DND-41 (cell line): Measurements from ENCODE around the gene TAF6L.

Experiments
- ATAC-seq: fragments of 200-7000 bp; cut with Tn5 transposase; 3 replicates; pipeline ENCODE4 v1.9.1; 2021; ENCODE audit warnings: low read depth; ENCODE audit not compliant: insufficient read depth
- DNase-seq: peaks from one replicate; pipeline ENCODE4 v3.0.0-alpha.2; 2020
- H2AFZ ChIP-seq: 2 replicates; pipeline ENCODE4 v1.6.0; 2012; ENCODE audit warnings: low read depth, low read length
- H3K27ac ChIP-seq: 2 replicates; pipeline ENCODE4 v1.5.1; 2012; ENCODE audit warnings: low read length, inconsistent platforms
- H3K27me3 ChIP-seq: fragments of 200-600 bp; sonication (generic); 2 replicates; pipeline ENCODE4 v1.6.0; 2012; ENCODE audit warnings: low read length, mild to moderate bottlenecking, inconsistent platforms; ENCODE audit not compliant: insufficient read depth, poor library complexity
- H3K36me3 ChIP-seq: 2 replicates; pipeline ENCODE4 v1.5.1; 2012; ENCODE audit warnings: low read length, inconsistent platforms; ENCODE audit not compliant: insufficient read depth
- H3K4me1 ChIP-seq: 2 replicates; pipeline ENCODE4 v1.5.1; 2012; ENCODE audit warnings: mild to moderate bottlenecking, low read length; ENCODE audit not compliant: insufficient read depth
- H3K4me2 ChIP-seq: 2 replicates; pipeline ENCODE4 v1.6.0; 2012; ENCODE audit warnings: mild to moderate bottlenecking, moderate library complexity, low read length, inconsistent platforms; ENCODE audit not compliant: insufficient read depth
- H3K4me3 ChIP-seq, 2 experiments: fragments of 200-600 bp in 1 of 2; shearing (Covaris generic) in 1 of 2; 2 replicates each; pipeline ENCODE4 v1.5.1; 2012 to 2016; ENCODE audit warnings: inconsistent platforms in 2 of 2, low read length in 2 of 2, mild to moderate bottlenecking in 2 of 2, low read depth in 1 of 2, moderate library complexity in 1 of 2
- H3K79me2 ChIP-seq: 2 replicates; pipeline ENCODE4 v1.6.0; 2012; ENCODE audit warnings: low read length, inconsistent platforms; ENCODE audit not compliant: insufficient read depth
- H3K9ac ChIP-seq: 2 replicates; pipeline ENCODE4 v1.6.0; 2012; ENCODE audit warnings: low read depth, mild to moderate bottlenecking, inconsistent platforms, low read length, moderate library complexity
- H3K9me3 ChIP-seq: 2 replicates; pipeline ENCODE4 v1.5.1; 2012; ENCODE audit warnings: low read length, moderate library complexity, mild to moderate bottlenecking, inconsistent platforms; ENCODE audit not compliant: insufficient read depth, severe bottlenecking
- H4K20me1 ChIP-seq: 2 replicates; pipeline ENCODE4 v1.6.0; 2012; ENCODE audit warnings: low read length; ENCODE audit not compliant: insufficient read depth
- EZH2 ChIP-seq: IDR thresholded peaks from 3 replicates; pipeline ENCODE4 v1.6.1; 2012; ENCODE audit warnings: borderline replicate concordance, low read depth, mild to moderate bottlenecking, moderate library complexity, low read length, inconsistent platforms; ENCODE audit not compliant: severe bottlenecking
- TF ChIP-seq, protein P1 (sequence below): IDR thresholded peaks from 2 replicates; pipeline ENCODE4 v1.5.1; 2012; ENCODE audit warnings: borderline replicate concordance, low read length, moderate library complexity, mild to moderate bottlenecking; ENCODE audit not compliant: poor library complexity, severe bottlenecking; ENCODE audit errors: extremely low read depth

TAF6L gene

DNA sequence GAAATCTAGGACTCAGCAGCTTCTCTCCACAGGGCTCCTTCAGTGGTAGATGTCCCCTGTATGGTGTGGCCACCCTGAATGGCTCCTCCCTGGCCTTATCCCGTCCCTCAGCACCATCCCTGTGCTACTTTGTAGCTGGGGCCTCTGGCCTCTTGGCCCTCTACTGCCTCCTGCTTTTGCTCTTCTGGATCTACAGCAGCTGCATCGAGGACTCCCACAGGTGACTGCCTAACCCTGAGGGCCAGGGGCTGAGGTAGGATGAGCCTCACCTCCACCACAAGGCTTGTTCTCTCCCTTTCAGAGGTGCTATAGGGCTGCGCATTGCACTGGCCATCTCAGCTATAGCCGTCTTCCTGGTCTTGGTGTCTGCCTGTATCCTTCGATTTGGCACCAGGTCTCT, 17.8 kb downstream of the TAF6L start:
- H3K4me3 ChIP-seq, result peak overlapping the region in 1 of 2 experiments; percentile 93; a peak in 2 of 4 replicates
- peaks cover 59% of the 10 kb centered on the region for H3K79me2 ChIP-seq
- no peak for DNase-seq
- peaks cover 61% of the 10 kb centered on the region for H3K4me1 ChIP-seq
- H3K9ac ChIP-seq, result peak overlapping the region; percentile 83; the same call in 1 of the 2 replicates
- no peaks in the 10 kb centered on the region for H3K9me3 ChIP-seq
- H4K20me1 ChIP-seq, result no peaks in the 10 kb centered on the region
- TF ChIP-seq, protein P1, sequence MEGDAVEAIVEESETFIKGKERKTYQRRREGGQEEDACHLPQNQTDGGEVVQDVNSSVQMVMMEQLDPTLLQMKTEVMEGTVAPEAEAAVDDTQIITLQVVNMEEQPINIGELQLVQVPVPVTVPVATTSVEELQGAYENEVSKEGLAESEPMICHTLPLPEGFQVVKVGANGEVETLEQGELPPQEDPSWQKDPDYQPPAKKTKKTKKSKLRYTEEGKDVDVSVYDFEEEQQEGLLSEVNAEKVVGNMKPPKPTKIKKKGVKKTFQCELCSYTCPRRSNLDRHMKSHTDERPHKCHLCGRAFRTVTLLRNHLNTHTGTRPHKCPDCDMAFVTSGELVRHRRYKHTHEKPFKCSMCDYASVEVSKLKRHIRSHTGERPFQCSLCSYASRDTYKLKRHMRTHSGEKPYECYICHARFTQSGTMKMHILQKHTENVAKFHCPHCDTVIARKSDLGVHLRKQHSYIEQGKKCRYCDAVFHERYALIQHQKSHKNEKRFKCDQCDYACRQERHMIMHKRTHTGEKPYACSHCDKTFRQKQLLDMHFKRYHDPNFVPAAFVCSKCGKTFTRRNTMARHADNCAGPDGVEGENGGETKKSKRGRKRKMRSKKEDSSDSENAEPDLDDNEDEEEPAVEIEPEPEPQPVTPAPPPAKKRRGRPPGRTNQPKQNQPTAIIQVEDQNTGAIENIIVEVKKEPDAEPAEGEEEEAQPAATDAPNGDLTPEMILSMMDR, result peak; percentile 13
- TF ChIP-seq EZH2, result no peak
- H3K36me3 ChIP-seq, result peaks cover 60% of the 10 kb centered on the region
- no peak overlapping the region for H3K27ac ChIP-seq
- no peak overlapping the region for H2AFZ ChIP-seq
- H3K27me3 ChIP-seq, result no peaks in the 10 kb centered on the region
- peak overlapping the region; percentile 92 for H3K4me2 ChIP-seq
- ATAC-seq, result no peak

DNA sequence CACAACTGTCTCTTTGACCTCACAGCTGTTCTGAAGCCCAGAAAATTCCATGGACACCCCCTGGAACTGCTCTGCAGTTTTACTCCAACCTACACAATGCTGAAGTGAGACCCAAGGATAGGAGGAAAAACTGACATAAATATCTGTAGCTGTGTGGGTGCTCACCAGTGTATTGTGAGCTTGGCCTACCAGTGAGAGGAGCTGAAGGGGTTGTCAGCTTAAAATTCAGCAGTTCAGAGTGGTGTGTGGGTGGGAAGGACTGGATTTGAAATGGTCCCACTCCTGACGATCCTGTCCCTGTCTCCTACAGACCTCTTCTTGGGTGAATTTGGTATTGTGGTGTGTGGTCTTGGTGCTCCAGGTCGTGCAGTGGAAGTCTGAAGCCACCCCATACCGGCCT, 18.4 kb downstream of the TAF6L start:
- Histone ChIP-seq H3K4me2 (peak overlapping the region; percentile 92; the same call in 1 of the 2 replicates), H3K4me1 (peaks cover 61% of the 10 kb centered on the region), H3K27ac (no peak overlapping the region), H3K27me3 (no peaks in the 10 kb centered on the region), H4K20me1 (no peaks in the 10 kb centered on the region), H3K9ac (0 out of 2 replicates have a peak overlapping the region, but pooled peaks have one; percentile 83), H3K9me3 (no peaks in the 10 kb centered on the region), H3K79me2 (peaks cover 60% of the 10 kb centered on the region), H3K36me3 (peaks cover 66% of the 10 kb centered on the region), H2AFZ (no peak overlapping the region), H3K4me3 (no peak overlapping the region)
- TF ChIP-seq EZH2, result no peak
- TF ChIP-seq, protein P1, result no peak
- ATAC-seq, result no peak
- no peak for DNase-seq

DNA sequence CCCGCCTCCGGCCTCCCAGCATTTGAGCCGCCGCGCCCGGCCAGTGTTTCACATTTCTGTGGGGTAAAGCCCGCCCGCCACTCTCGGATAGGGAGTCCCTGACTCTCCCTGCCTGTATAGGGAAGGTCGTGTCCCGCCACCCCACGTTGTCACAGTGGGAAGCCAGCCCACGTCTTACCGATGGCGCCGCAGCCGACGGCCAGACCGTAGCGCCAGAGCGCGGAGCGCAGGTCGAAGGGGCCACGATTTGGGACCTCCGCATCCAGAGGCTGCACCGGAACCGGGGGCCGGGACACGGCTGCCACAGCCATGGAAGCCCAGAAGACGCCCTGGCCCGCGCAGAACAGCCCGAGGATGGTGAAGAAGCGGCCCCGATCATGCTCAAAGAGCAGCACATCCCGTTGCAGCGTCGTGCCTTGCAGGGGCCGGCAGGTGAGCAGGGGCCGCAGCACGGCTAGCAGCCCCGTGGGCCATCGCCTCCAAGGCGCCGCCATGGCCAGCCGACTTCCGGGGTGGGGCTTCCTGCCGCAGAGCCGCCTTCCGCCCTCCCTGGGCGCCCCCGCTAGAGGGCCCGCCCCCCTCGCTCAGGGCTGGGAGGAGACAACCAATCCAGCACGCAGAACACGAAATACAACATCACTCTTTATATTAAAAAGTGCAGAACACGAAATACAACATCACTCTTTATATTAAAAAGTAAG, 20.5 kb downstream of the TAF6L start, which contains the start of gene TMEM223:
TMEM223 (minus strand) TSS at position 506 of the 701 bp plus-strand sequence; CDS start at position 494, 12 bp downstream.
- peaks cover 54% of the 10 kb centered on the region for H3K79me2 ChIP-seq
- no peaks in the 10 kb centered on the region for H4K20me1 ChIP-seq
- H3K36me3 ChIP-seq, result peaks cover 78% of the 10 kb centered on the region
- H3K27ac ChIP-seq, result peak within 1 kb of the TSS; percentile 73
- no peaks in the 10 kb centered on the region for H3K9me3 ChIP-seq
- TF ChIP-seq, protein P1, result no peak
- no peak for TF ChIP-seq EZH2
- peak within 1 kb of the TSS; percentile 47 to 72 for H3K4me3 ChIP-seq
- peak within 1 kb of the TSS; percentile 78 for H3K9ac ChIP-seq
- peak within 1 kb of the TSS; percentile 92 for H3K4me2 ChIP-seq
- H3K4me1 ChIP-seq, result peaks cover 51% of the 10 kb centered on the region
- DNase-seq, result peak; percentile 91
- peak within 1 kb of the TSS; percentile 71 for H2AFZ ChIP-seq
- H3K27me3 ChIP-seq, result no peaks in the 10 kb centered on the region
- ATAC-seq, result peak; percentile 83
